Cardiac muscle cell (in vitro differentiated cells and primary cell): ENCODE measurements around the gene DCBLD2. TPM values are rescaled to one million over a fixed set of nuclear protein-coding genes. Genes with fewer than 3 reads are reported as not detected.
A peak's percentile ranks its signal among the peaks of the same experiment; 100 is the strongest.

Experiments used
- DNase-seq, 2 donors: peaks; one replicate each; pipeline versions ENCODE4 v3.0.0 to v3.0.0-alpha.2; 2010 to 2017; ENCODE audit warnings: low read depth in 1 of 2, low spot score in 1 of 2
- H3K27ac ChIP-seq: fragments of 200-600 bp; sonication (generic); 2 replicates; pipeline ENCODE4 v1.5.1; 2016
- H3K27me3 ChIP-seq: fragments of 200-600 bp; sonication (generic); 2 replicates; pipeline ENCODE4 v1.6.0; 2016; ENCODE audit warnings: control low read depth
- H3K36me3 ChIP-seq: fragments of 200-600 bp; sonication (generic); 2 replicates; pipeline ENCODE4 v1.5.1; 2016; ENCODE audit warnings: control low read depth
- H3K4me1 ChIP-seq: fragments of 200-600 bp; sonication (generic); 2 replicates; pipeline ENCODE4 v1.8.1; 2017; ENCODE audit warnings: low read depth, mild to moderate bottlenecking, mixed run types
- H3K4me3 ChIP-seq: fragments of 200-600 bp; sonication (generic); 2 replicates; pipeline ENCODE4 v1.5.1; 2016; ENCODE audit warnings: mild to moderate bottlenecking
- H3K9me3 ChIP-seq: fragments of 200-600 bp; sonication (generic); 2 replicates; pipeline ENCODE4 v1.5.1; 2017; ENCODE audit warnings: low read depth, mild to moderate bottlenecking, control low read depth
- CTCF ChIP-seq: IDR thresholded peaks from 2 replicates; pipeline ENCODE4 v1.5.1; 2012; ENCODE audit warnings: low read depth, mild to moderate bottlenecking, low read length
- polyA plus RNA-seq: library from polyadenylated mRNA; unstranded; fragments of >200 nt; fragmentation: Nextera tagmentation; extraction: Ambion mirVana; gene quantifications from 2 replicates; pipeline ENCODE4 v1.2.1, GENCODE V29; 2016
- total RNA-seq: library from RNA; depleted of rRNA; stranded (reverse); fragments of >200 nt; gene quantifications from 2 replicates; pipeline ENCODE4 v1.2.3, GENCODE V29; 2016

The DCBLD2 gene
- total and polyA plus RNA-seq, 2 experiments from 2014 or later: 47.6 to 53.9 TPM

- Histone ChIP-seq H3K27me3 (no peaks in the 10 kb centered on the region), H3K9me3 (no peaks in the 10 kb centered on the region), H3K4me1 (peaks cover 7% of the 10 kb centered on the region), H3K36me3 (peaks cover 8% of the 10 kb centered on the region), H3K27ac (no peak overlapping the region), H3K4me3 (no peak overlapping the region)
- peak; percentile 33 for TF ChIP-seq CTCF
- peak in 1 of 2 donors; percentile 86 for DNase-seq
These were observed 123.7 kb downstream of the DCBLD2 start for GRCh38 chr3:98777801-98778220.

GRCh38 chr3:98777286-98777685 is 124.2 kb downstream of the DCBLD2 start:
- no peak overlapping the region for H3K27ac ChIP-seq
- H3K9me3 ChIP-seq: no peaks in the 10 kb centered on the region
- H3K36me3 ChIP-seq: peaks cover 8% of the 10 kb centered on the region
- H3K27me3 ChIP-seq: no peaks in the 10 kb centered on the region
- peaks cover 8% of the 10 kb centered on the region for H3K4me1 ChIP-seq
- H3K4me3 ChIP-seq: no peak overlapping the region
- DNase-seq: no peak
- no peak for TF ChIP-seq CTCF

- H3K27ac ChIP-seq: no peak overlapping the region
- H3K27me3 ChIP-seq: no peaks in the 10 kb centered on the region
- no peaks in the 10 kb centered on the region for H3K9me3 ChIP-seq
- H3K4me1 ChIP-seq: peaks cover 17% of the 10 kb centered on the region
- H3K36me3 ChIP-seq: peaks cover 8% of the 10 kb centered on the region
- no peak for DNase-seq
- H3K4me3 ChIP-seq: no peak overlapping the region
- no peak for TF ChIP-seq CTCF
These were observed 125.4 kb downstream of the DCBLD2 start for GRCh38 chr3:98776140-98776493.

GRCh38 chr3:98775459-98776139 is 125.9 kb downstream of the DCBLD2 start:
- H3K27me3 ChIP-seq: no peaks in the 10 kb centered on the region
- TF ChIP-seq CTCF: no peak
- H3K36me3 ChIP-seq: peaks cover 8% of the 10 kb centered on the region
- peak overlapping the region; percentile 35 for H3K27ac ChIP-seq
- H3K9me3 ChIP-seq: no peaks in the 10 kb centered on the region
- DNase-seq: no peak
- no peak overlapping the region for H3K4me3 ChIP-seq
- peaks cover 17% of the 10 kb centered on the region for H3K4me1 ChIP-seq

GRCh38 chr3:98772022-98772421 is 129.5 kb downstream of the DCBLD2 start:
- DNase-seq: no peak
- H3K4me3 ChIP-seq: no peak overlapping the region
- TF ChIP-seq CTCF: no peak
- H3K27ac ChIP-seq: no peak overlapping the region
- no peaks in the 10 kb centered on the region for H3K36me3 ChIP-seq
- peaks cover 48% of the 10 kb centered on the region for H3K4me1 ChIP-seq
- no peaks in the 10 kb centered on the region for H3K9me3 ChIP-seq
- H3K27me3 ChIP-seq: no peaks in the 10 kb centered on the region
